ENCODE results near the gene FXYD5.

The FXYD5 gene

DNA sequence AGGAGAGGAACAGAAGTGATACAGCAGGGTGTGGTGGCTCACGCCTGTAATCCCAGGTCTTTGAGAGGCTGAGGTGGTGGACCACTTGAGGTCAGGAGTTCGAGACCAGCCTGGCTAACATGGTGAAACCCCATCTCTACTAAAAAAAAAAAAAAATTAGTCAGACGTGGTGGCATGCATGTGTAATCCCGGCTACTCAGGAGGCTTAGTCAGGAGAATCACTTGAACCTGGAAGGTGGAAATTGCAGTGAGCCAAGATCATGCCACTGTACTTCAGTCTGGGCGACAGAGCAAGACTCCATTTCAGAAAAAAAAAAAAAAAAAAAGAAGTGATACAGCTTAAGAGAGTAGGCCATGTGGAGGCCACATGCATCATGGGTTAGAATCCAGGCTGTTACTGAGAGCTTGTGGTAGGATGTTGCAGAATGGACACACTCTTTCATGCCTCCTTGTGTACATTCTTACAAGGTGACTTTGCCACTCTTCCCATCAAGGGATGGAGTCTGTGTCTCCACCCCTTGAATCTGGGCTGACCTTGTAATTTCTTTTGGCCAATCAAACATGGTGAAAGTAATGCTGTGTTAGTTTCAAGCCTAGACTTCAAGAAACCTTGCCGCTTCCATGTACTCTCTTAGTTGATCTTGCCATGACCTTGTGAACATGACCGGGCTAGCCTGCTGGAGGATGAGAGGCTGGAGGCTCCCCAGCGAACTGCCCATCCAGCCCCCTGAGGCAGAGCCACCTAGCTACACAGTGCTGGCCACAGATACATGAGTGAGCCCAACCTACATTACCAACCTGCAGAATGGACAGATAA, 61.7 kb downstream of the FXYD5 start:
- DNase-seq (ENCODE audit: low spot score), result no peak

DNA sequence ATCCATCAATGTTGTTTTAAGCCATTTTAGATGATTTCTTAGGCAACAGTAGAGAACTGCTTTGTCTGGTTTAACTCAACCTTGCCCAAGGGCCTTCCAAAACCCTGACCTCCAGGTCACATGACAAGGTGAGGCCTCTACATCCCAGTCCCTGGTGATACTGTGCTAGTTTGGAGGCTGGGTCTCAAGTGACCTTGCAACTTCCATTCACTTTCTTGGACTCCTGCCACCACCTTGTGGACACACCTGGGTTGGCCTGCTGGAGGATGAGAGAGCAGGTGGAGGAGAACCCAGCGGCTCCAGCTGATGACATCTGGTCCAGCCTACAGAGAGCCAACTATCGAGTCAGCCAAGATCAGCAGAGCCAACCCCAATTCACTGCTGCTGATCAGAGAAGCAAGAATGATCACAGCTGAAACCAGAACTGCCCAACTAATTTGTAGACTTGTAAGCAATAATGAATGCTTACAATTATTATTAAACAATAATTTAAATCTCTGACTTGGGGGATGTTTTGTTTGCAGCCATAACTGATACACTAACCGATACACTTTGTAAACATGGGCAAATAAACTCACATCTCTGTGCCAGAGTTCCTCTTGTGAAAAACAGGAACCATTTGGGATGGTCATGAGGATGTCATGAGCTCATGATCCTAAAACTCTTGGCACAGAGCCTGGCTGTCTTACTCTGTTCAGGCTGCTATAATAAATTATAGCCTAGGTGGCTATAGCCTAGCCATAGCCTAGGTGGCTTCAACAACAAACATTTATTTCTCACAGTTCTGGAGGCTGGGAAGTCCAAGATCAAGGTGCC, 62.5 kb downstream of the FXYD5 start:
- DNase-seq (ENCODE audit: low spot score), result no peak

DNA sequence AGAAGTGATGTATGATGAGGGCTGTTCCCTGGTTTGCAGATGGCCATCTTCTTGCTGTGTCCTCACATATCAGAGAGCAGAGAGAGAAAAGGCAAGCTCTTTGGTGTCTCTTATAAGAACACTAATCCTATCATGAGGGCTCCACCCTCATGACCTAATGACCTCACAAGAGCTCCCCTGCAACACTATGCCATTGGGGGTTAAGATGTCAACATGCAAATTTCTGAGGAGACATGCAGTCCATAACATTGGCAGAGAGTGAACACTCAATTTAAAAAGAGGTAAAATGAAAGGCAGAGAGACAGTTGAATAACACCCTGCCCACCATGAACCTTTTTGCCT, 63.1 kb downstream of the FXYD5 start:
- no peak for DNase-seq (ENCODE audit: low spot score)

DNA sequence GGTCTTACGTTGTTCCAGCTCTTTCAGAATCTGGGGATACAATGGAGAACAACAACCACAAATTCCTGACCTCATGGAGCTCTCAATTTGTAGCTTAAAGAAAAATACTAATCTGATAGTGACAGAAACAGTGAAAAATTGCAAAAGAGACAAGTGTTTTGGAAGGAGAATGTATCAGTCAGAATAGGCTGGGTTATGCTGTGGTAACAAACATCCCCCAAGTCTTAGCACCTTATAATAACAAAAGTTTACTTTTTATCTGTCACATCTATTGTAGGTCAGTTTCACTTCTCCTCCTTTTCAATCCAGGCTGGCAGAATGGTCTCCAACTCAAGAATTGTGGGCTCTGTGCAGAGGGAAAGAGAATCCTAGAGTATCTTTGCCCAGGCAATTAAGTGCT, 64.5 kb downstream of the FXYD5 start:
- no peak for DNase-seq (ENCODE audit: low spot score)
